GM18868 (cell line): ENCODE measurements around the gene KCNMA1.
A peak's percentile ranks its signal among the peaks of the same experiment; 100 is the strongest.

ENCODE experiments used
- ATAC-seq: cut with Tn5 transposase; IDR thresholded peaks from one replicate; pipeline ENCODE4 v1.9.1; 2021; ENCODE audit warnings: mild to moderate bottlenecking, moderate library complexity; ENCODE audit not compliant: unreplicated experiment

The KCNMA1 gene

DNA sequence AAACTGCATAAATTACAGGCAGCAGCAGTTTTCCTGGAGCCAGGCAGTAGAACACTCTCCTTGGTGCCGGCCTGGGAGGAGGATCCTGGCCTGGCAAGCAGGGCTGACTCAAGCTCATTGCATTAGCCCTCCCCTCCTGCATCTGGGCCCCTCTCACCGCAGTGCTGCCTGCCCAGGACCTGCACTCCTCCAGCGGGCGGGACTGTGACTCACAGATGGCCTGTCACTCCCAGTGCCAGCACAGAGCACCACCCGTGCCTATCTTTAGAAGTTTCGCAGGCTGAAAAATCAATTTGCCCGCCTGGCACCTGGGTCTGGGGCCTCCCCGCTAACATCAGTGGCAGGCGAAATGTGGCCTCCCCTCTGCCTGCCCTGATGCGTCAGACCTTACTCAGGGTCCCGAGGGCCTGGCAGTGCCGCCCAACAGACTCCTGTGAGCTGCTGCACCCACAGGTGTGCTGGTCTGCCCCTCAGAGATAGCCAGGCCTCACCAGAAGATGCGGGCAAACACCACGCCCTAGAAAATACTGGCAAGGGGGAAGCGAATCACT lies 123.8 kb downstream of the KCNMA1 start:
- ATAC-seq, result no peak

DNA sequence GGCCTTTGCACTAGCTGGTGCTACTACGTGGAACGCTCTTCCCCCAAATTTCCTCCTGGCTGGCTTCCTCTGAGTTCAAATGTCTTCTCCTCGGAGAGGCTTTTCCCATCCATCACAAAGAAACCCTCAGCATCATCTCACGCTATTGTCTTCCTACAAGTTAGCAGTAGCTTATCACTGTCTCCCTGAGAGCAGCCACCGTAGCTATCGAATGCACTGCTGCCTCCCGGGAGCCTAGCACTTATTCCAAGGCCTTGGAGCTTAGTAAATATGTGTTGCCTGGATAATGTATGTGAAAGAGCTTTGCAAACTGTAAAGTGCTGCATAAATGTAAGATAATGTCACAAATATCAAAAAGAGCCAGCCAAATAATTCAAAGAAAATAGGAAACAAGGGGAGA lies 124.4 kb downstream of the KCNMA1 start:
- ATAC-seq, result no peak

DNA sequence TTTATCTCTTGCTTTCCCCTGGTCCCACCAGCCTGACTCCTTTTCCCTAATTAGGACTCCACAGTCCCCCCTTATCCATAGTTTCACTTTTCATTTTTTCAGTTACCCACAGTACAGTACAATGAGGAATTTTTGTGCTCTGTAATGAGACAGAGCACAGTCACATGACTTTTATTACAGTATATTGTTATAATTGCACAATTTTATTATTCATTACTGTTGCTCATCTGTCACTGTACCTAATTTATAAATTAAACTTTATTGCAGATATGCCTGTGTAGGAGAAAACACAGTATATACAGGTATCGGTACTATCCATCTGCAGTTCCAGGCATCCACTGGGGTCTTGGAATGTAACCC lies 125.4 kb downstream of the KCNMA1 start:
- ATAC-seq, result no peak

DNA sequence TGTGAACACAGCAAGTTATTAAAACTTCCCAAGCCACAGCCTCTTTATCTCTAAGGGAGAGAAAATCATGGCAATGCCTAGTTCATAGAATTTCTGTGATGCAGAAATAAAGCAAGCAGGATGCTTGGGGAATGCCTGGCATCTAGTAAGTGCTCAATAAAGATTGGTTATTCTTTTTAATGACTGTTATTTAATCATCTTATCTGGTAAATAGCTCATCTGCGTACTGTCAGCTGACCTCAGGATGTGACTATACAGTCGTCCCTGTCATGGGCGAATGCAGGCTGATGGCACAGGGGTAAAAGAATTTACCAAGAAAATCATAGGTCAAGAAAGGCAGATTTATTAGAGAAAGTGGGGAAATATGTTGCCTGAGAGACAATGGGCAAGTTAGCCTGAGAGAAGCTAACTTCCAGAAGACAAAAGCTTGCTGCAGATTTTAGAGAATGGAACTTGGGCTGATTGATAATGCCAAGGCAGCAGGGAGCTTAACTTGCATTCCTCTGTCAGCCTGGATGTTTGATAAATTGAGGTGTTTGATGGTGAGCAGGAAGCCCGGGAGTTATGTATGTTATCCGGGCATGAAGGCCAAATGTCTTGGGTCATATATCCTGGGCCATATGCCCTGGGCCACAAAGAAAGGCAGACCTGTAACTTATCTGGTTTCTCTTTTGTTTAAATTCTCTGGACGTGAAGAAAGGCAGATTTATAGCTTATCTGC lies 126.0 kb downstream of the KCNMA1 start:
- no peak for ATAC-seq

DNA sequence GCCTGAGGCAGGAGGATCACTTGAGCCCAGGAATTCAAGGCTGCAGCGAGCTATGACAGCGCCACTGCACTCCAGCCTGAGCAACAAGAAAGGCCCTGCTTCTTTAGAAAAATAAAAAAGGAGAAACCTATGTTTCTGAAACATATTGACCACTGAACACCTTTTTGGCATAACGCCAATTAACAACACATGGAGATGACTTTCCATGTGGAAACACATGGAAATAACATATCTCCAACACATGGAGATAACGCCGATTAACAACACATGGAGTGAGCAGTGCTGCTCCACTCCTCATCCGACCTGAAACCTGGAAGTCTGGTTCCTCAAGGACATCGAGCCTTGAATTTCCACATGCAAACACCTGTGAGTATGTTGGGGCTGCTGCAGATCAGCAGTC lies 126.9 kb downstream of the KCNMA1 start:
- ATAC-seq, result no peak

DNA sequence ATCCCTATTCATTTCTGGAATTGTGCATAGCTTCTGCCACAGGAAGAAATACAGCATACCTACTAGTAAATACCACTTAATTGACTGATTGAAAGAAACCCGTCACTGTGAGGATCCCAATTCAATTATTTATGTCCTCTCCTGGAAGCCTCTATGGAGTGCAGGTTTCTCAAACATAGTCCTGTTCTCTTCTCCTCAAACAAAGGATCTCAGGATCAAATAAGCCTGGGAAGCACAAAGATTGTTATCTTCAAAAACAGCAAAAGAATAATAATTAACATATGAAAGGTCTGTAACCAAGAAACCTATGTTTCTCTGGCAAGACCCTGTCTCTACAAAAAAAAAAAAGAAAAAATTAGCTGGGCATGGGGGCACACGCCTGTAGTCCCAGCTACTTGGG lies 127.3 kb downstream of the KCNMA1 start:
- no peak for ATAC-seq

GRCh38 chr10:77509391-77509790 lies 128.2 kb downstream of the KCNMA1 start:
- no peak for ATAC-seq

DNA sequence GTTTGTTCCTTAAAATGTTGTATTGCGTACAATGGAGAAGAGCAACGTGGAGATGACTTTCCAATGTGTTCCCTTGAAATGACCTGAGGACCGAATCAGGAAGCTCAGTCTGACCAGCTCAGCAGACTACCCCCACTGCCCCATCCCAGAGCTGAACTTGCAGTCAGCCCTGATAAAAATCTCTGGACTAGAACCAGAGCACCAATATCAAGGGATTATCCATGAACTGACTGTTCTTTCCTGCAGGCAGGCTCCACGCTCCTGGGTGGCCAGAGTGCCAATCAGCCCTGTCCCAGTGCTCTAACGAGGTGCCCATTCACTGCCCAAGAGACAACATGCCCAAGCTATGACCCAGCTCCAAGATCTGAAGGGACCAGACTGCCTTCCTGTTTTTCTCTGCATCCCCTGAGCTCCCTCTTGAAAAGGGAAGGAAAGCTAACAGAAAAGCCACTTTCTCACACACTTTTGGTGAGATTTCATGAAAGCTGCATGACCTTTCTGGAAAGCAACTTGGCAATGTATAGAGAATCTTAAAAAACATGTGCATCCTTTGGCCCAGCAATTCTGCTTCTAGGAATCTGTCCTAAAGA lies 130.2 kb downstream of the KCNMA1 start:
- no peak for ATAC-seq

DNA sequence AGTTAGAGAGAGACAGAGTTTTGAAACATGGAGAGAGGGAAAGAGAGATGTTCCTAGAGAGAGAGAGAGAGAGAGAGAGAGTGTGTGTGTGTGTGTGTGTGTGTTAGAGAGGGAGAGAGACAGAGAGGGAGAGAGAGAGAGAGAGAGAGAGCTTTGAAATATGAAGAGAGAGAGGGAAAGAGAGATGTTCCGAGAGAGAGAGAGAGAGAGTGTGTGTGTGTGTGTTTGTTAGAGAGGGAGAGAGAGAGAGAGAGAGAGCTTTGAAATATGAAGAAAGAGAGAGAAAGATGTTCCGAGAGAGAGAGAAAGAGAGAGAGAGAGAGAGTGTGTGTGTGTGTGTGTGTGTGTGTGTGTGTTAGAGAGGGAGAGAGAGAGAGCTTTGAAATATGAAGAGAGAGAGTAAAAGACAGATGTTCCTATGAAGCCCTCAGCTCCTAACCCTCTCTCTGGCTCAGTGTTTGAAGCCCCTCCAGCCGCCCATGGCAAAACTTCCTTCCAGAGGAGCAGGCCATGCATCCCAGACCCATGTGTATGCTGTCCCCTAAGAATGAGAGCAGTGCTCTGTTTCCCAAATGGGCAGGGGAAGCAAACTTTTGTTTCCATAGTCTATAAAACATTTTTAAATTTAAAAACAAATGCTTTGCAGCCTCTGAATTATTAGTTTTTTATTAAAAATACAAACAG lies 130.9 kb downstream of the KCNMA1 start:
- ATAC-seq, result no peak

- no peak for ATAC-seq
Measured at GRCh38 chr10:77505431-77506334, 131.9 kb downstream of the KCNMA1 start.

GRCh38 chr10:77504873-77505257 lies 132.7 kb downstream of the KCNMA1 start:
- ATAC-seq, result no peak

GRCh38 chr10:77504196-77504872 lies 133.3 kb downstream of the KCNMA1 start:
- no peak for ATAC-seq

- ATAC-seq, result peak; percentile 34
Measured at GRCh38 chr10:77501846-77502261, 135.8 kb downstream of the KCNMA1 start.

- no peak for ATAC-seq
Measured at GRCh38 chr10:77501152-77501845, 136.3 kb downstream of the KCNMA1 start.

GRCh38 chr10:77500754-77501151 lies 136.9 kb downstream of the KCNMA1 start:
- peak; percentile 65 for ATAC-seq

GRCh38 chr10:77498829-77499228 lies 138.8 kb downstream of the KCNMA1 start:
- no peak for ATAC-seq

GRCh38 chr10:77498210-77498609 lies 139.4 kb downstream of the KCNMA1 start:
- ATAC-seq, result no peak

DNA sequence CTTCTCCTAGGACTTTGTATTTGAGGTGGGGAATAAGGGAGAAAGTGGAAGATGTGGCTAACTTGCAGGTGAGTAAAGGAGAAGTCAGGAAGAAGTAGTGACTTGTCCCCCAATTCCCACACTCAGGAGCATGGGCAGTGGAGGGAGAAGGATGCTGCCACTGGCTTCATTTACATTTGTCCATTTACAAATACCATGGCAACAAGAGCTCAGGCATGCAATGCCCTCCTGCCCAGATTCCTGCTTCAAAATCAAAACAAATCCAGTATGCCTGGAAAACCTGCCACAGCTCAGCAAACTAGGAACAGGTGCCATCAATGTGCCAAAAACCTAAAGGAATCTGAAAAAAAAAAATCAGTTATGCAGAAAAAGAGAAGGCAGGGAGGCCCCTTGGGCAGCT lies 139.9 kb downstream of the KCNMA1 start:
- no peak for ATAC-seq

DNA sequence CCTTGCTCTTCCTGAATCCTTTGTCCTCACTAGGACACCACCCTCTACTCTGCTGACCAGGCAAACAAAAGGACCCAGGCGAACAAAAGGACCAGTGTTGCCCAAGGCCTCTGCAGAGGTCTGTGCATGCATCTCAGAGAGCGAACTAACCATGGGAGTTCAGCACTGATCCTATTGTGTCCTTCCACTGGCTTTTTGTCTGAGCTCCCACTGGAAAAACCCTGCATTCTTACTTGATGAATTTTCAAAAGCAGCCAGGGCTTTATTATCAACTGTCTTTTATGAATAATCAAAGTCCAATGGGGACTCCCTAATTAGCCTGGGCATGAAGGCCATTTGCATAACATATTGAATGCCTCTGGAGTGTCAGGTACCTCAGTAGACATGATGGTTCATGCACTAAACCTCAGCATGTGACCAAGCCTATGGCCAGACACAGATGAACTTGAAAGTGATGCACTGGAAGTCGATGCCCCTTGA lies 140.6 kb downstream of the KCNMA1 start:
- no peak for ATAC-seq
